ENCODE measurements around the gene KCNJ15. TPM values are rescaled to one million over a fixed set of nuclear protein-coding genes. Genes with fewer than 3 reads are reported as not detected.

Gene KCNJ15
- total RNA-seq, 1 experiment from 2014 or later = 0.06 TPM

- DNase-seq (ENCODE audit: low spot score) = peak; percentile 61
These were observed 40.4 kb downstream of the KCNJ15 start for GRCh38 chr21:38297194-38297631.

GRCh38 chr21:38297871-38298270, 41.1 kb downstream of the KCNJ15 start:
- DNase-seq (ENCODE audit: low spot score) = no peak

DNA sequence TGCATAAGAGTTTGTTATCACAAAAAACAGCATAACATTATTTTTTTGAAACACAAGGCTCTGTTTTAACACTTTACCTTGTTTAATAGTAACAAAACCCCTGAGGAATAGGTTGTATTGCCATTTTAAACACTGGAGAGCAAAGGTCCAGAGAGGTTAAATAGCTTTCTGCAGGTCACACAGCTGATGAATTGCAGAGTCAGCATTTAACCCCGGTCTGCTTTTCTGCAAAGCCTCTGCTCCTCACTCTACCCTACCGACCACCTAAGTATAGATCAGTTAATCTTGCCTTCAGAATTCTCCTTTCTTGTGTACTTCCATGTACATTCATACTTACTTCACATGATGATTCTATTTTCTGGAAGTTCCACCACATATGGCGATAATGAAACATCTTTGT, 42.0 kb downstream of the KCNJ15 start:
- no peak for DNase-seq (ENCODE audit: low spot score)

DNA sequence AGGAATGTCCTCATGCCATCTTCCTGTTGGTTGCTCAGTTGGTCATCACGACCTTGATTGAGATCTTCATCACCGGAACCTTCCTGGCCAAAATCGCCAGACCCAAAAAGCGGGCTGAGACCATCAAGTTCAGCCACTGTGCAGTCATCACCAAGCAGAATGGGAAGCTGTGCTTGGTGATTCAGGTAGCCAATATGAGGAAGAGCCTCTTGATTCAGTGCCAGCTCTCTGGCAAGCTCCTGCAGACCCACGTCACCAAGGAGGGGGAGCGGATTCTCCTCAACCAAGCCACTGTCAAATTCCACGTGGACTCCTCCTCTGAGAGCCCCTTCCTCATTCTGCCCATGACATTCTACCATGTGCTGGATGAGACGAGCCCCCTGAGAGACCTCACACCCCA, 42.9 kb downstream of the KCNJ15 start:
- DNase-seq (ENCODE audit: low spot score) = no peak

- no peak for DNase-seq (ENCODE audit: low spot score)
These were observed 43.4 kb downstream of the KCNJ15 start for GRCh38 chr21:38300141-38300578.

- DNase-seq (ENCODE audit: low spot score) = no peak
These were observed 44.8 kb downstream of the KCNJ15 start for GRCh38 chr21:38301321-38302214.

DNA sequence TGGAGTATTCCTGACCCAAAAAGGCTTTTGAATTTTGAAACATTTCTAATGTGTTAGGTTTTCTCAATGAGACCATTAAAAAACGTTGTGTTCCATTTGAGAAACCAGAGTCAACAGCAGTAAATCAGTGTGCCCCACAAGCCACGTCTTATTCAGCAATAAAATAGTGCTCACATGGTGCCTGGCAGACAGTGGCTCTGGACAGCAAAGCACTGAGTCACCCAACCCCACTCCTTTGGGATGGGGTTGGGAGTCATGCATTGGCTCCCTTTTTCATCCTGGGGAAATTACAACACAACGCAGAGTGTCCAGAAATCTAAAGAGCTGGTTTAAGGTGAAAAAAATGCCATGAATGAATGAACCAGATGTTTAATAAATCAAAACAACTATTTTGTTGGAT, 46.5 kb downstream of the KCNJ15 start:
- DNase-seq (ENCODE audit: low spot score) = peak; percentile 70

- peak; percentile 79 for DNase-seq (ENCODE audit: low spot score)
These were observed 49.8 kb downstream of the KCNJ15 start for GRCh38 chr21:38306433-38307141.

DNA sequence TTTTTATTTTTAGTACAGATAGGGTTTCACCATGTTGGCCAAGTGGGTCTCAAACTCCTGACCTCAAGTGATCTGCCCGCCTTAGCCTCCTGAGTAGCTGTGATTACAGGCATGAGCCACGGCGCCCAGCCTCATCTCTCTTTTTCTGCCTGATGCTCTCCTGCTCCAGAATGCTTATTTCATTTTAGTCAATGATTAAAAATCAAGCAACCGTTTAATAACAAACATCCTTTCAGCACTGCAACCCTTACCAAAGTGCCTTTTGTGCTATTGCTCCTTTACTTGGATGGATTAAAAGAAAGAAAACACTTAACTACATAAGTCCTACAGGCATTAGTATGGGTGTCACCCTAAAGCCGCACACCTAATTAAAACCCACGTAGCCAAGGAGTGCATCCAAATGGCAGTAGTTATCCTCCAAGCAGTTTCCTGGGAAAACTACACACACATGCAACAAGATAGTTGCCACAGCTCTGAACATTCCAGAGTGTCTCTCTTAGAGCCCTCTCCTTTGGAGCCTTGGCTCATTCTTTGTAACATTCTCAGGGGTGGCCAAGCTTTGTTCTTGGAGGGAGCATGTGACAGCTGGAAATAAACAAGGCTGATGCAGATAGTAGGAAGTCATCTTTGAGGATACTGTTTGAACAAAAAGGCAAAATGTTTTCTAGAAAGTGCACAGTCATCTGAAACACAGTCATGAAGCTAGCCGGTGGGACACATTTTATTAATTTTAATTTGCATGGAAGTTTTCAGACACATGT, 51.2 kb downstream of the KCNJ15 start:
- no peak for DNase-seq (ENCODE audit: low spot score)

- no peak for DNase-seq (ENCODE audit: low spot score)
These were observed 51.8 kb downstream of the KCNJ15 start for GRCh38 chr21:38308532-38309119.

DNA sequence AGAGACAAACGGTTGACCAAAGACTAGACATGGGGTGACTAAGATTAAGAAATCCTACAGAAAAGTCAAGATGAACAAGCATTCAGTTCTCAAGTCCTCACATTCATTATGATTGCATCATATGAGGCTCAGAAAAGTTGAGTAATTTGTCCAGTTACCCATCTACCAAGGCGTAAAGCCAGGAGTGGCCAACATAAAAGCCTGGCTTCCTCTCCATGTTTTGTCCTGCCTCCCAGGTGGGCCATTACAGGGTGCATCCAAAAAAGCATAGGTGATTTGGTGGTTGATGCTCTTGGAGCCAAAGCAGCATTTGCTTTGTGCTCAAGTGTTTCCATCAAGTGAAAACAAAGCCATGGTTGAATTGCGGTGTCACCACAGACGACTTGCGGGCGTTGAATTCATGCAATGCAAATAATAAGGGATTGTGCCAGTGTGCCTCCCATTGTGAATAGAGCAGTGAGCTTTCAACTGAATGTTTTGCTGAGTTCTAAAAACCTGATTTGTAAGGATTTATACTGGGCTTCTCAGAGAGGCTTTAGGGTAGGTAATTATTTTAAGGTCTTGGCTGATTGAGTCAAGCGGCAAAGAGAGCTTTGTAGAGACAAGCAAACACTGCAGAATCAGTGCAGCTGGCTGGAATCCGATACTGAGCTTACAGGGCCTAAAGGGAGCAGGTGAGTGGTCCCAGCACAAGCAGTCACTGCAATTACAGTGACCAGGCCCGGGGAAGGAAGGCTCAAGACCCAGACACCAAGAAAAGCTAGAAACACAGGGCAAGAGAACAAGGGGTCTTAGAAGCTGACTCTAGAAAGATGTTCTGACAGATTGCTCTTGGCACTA, 54.1 kb downstream of the KCNJ15 start:
- DNase-seq (ENCODE audit: low spot score) = no peak

DNA sequence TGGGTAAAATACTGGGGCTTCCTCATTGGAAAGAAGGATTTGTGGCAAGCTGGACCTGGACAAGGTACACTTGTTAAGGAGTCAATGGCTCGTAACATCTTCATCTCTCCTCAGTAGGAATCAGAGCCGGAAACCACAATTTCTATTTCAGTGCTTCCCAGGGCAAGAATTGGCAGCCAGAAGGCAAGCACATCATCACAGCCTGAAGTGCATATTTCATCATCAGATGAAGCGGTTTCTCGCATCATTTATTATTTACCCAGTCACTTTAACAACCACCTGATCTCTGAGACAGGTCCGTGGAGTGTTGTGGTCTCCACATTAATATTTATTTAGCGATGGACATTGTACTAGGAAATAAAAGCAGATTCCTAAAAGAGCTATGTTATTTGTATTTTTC, 55.0 kb downstream of the KCNJ15 start:
- no peak for DNase-seq (ENCODE audit: low spot score)

DNA sequence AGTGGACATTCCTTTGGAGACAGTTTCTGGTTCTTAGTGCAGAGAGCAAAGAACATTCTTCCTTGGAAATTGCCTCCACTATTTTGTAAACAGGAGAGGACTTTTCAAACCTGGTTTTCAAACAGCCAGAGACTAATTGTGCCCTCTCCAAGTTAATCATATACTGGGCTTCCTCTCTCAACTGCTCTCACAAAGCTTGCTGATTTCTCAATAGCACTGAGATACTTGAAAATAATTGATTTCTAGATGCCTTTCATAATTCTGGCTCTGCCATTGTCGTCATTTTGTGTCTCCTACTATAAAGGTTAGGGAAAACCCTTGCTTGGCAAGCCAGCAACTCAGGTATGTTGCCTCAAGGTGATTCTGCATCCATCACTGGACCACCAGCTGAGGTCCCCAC, 56.0 kb downstream of the KCNJ15 start:
- no peak for DNase-seq (ENCODE audit: low spot score)

GRCh38 chr21:38314558-38314957, 57.8 kb downstream of the KCNJ15 start:
- no peak for DNase-seq (ENCODE audit: low spot score)

DNA sequence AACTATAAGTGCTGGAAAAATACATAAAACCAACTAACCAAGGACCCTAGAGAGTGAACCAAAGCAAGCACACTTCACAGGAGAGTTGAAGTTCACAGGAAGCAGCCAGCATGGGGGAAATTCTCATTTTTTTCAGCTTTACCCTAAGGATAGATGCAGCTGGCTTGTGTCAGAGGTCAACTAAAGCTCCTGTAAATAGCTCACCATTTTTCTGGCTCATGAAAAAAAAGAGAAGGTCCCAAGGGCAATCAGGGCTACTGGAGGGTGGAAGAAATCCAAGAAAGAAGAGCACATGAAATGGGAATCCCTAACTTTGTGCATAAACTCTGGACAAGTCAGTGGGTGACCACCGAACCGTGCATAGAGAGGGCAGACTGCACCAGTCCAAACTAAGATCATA, 58.3 kb downstream of the KCNJ15 start:
- DNase-seq (ENCODE audit: low spot score) = no peak

- no peak for DNase-seq (ENCODE audit: low spot score)
These were observed 63.0 kb downstream of the KCNJ15 start for GRCh38 chr21:38319781-38320180.

DNA sequence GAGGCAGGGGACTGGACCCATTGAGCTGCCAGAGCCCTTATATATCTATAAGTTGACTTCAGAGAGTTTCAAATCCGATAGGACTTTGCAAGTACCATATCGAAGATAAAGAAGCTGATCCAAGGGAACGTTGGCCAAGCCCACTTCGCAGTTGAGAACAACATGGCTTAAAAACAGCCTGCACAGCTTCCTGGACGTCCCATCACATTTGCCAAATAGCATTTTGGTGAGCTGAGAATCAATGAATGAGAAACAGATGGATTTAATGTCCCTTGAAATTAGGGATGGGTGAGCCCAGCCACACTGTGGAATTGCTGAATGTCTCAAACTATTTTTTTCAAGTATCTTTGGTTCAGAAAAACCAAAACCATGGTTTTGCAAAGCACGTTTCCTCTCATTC, 64.8 kb downstream of the KCNJ15 start:
- DNase-seq (ENCODE audit: low spot score) = no peak

DNA sequence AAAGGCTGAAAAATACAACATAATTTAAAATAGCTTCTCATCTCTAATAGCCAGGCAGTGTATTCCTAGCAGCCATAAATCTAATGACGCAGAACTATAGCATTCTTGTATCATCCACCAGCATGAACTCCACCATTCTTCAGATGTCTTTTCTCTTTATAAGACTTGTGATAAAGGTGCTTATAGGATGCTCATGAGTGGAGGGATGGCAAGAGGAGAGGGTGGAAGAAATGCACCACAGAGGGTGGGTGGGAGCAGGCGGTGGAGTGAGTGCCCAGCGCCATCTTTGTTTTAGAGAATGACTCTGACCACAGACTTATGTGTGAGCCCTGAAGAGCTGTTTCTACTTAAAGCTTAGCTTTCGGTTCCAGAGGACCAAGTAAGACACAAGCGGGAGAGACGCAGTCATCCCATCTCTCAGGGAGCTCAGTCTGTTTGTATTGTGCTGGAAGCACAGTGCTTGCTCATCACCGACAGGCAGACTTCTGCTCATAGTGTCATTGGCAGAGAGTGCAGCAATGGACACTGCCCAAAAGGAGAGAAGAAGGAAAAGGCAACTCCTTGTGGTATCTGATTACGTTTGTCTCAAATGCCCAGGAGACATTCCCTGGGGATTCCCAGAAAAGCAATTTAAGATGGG, 65.6 kb downstream of the KCNJ15 start:
- no peak for DNase-seq (ENCODE audit: low spot score)

- peak; percentile 89 for DNase-seq (ENCODE audit: low spot score)
These were observed 67.1 kb downstream of the KCNJ15 start for GRCh38 chr21:38323721-38324531.

DNA sequence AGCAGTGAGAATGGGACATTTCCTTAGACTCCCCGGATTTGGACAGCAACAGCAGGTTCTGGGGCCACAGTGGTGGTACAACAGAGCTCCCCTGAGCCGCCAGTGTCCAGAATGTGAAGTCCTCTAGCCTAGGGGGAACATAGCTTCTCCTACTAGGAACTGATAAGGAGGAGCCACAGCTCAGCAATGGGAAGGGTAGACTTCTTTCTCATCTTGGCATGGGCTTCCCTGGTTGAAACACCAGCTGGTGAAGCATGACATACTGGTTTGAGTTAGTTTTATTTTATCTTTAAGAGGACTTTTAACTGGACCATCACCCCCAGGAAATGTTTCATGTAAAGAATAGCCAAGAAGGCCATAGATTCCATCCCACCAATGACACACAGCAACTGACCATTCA, 68.4 kb downstream of the KCNJ15 start:
- DNase-seq (ENCODE audit: low spot score) = no peak
